ENCODE measurements around the gene ITPKA. TPM values are rescaled to one million over a fixed set of nuclear protein-coding genes. Genes with fewer than 3 reads are reported as not detected.

ITPKA gene
- polyA plus RNA-seq, 1 donor (not counting 4 experiments of a cell fraction or from before 2014, with no cell fraction given) = 0.12 TPM

- no peaks in the 10 kb centered on the region for H3K79me2 ChIP-seq (ENCODE audit: control insufficient read depth, insufficient read depth, low read length)
- peak overlapping the region; percentile 13 to 67 (median 29) for H3K4me3 ChIP-seq (ENCODE audit: control insufficient read depth in 2 of 3, extremely low read depth in 1 of 3, insufficient read depth in 2 of 3, low read depth in 1 of 3, low read length in 3 of 3)
- no peak overlapping the region for H3K27ac ChIP-seq (ENCODE audit: control insufficient read depth, insufficient read depth, low read length)
- DNase-seq (ENCODE audit: low read depth, low spot score) = no peak
- no peaks in the 10 kb centered on the region for H4K20me1 ChIP-seq (ENCODE audit: control insufficient read depth, extremely low read depth, insufficient read depth, low read length)
- no peaks in the 10 kb centered on the region for H3K9me3 ChIP-seq (ENCODE audit: control insufficient read depth, low read depth, low read length)
- H3K9ac ChIP-seq (ENCODE audit: control insufficient read depth, extremely low read depth, insufficient read depth, low read length) = no peak overlapping the region
- peaks cover 42% of the 10 kb centered on the region for H3K27me3 ChIP-seq (ENCODE audit: control insufficient read depth, extremely low read depth, insufficient read depth, low read length)
- TF ChIP-seq CTCF (optimal IDR thresholded peaks at IDR 0.05 in 1 of 3, IDR thresholded peaks at IDR 0.05 in 1 of 3, conservative IDR thresholded peaks at IDR 0.05 in 1 of 3; ENCODE audit: extremely low read depth in 1 of 3, insufficient read depth in 2 of 3, low read length in 3 of 3) (no peak), EZH2 (IDR thresholded peaks at IDR 0.05; ENCODE audit: low read length) (no peak)
- H3K9me1 ChIP-seq (ENCODE audit: control insufficient read depth, extremely low read depth, insufficient read depth, low read length) = no peaks in the 10 kb centered on the region
- H3K36me3 ChIP-seq (ENCODE audit: control insufficient read depth in 2 of 2, extremely low read depth in 1 of 2, insufficient read depth in 2 of 2, low read length in 2 of 2) = no peaks in the 10 kb centered on the region
- H2AFZ ChIP-seq (ENCODE audit: control insufficient read depth, low read length) = no peak overlapping the region
- peaks cover 26% of the 10 kb centered on the region for H3K4me1 ChIP-seq (ENCODE audit: control insufficient read depth, extremely low read depth, insufficient read depth, low read length)
- peak overlapping the region; percentile 68 for H3K4me2 ChIP-seq (ENCODE audit: control insufficient read depth, extremely low read depth, insufficient read depth, low read depth, low read length)
- dilution Hi-C loops (cut with MboI; ENCODE audit: extremely low pct_ligation_motif_present, low sequenced_read_pairs) = no loop called here
- FAIRE-seq = no peak
Observed at GRCh38 chr15:41493902-41494189, 172 bp downstream of the ITPKA start.

GRCh38 chr15:41494190-41494921 lies 682 bp downstream of the ITPKA start:
- DNase-seq (ENCODE audit: low read depth, low spot score) = no peak
- Histone ChIP-seq H2AFZ (ENCODE audit: control insufficient read depth, low read length) (no peak overlapping the region), H3K27me3 (ENCODE audit: control insufficient read depth, extremely low read depth, insufficient read depth, low read length) (peaks cover 47% of the 10 kb centered on the region), H3K79me2 (ENCODE audit: control insufficient read depth, insufficient read depth, low read length) (no peaks in the 10 kb centered on the region), H3K9ac (ENCODE audit: control insufficient read depth, extremely low read depth, insufficient read depth, low read length) (no peak overlapping the region), H3K36me3 (ENCODE audit: control insufficient read depth in 2 of 2, extremely low read depth in 1 of 2, insufficient read depth in 2 of 2, low read length in 2 of 2) (no peaks in the 10 kb centered on the region), H3K9me3 (ENCODE audit: control insufficient read depth, low read depth, low read length) (no peaks in the 10 kb centered on the region), H3K9me1 (ENCODE audit: control insufficient read depth, extremely low read depth, insufficient read depth, low read length) (no peaks in the 10 kb centered on the region), H3K4me2 (ENCODE audit: control insufficient read depth, extremely low read depth, insufficient read depth, low read depth, low read length) (peak overlapping the region; percentile 68), H3K4me1 (ENCODE audit: control insufficient read depth, extremely low read depth, insufficient read depth, low read length) (peaks cover 26% of the 10 kb centered on the region), H4K20me1 (ENCODE audit: control insufficient read depth, extremely low read depth, insufficient read depth, low read length) (no peaks in the 10 kb centered on the region), H3K4me3 (ENCODE audit: control insufficient read depth in 2 of 3, extremely low read depth in 1 of 3, insufficient read depth in 2 of 3, low read depth in 1 of 3, low read length in 3 of 3) (peak overlapping the region; percentile 13 to 67 (median 29)), H3K27ac (ENCODE audit: control insufficient read depth, insufficient read depth, low read length) (no peak overlapping the region)
- no peak for FAIRE-seq
- TF ChIP-seq CTCF (optimal IDR thresholded peaks at IDR 0.05 in 1 of 3, IDR thresholded peaks at IDR 0.05 in 1 of 3, conservative IDR thresholded peaks at IDR 0.05 in 1 of 3; ENCODE audit: extremely low read depth in 1 of 3, insufficient read depth in 2 of 3, low read length in 3 of 3) = no peak
- peak; percentile 67 for TF ChIP-seq EZH2 (IDR thresholded peaks at IDR 0.05; ENCODE audit: low read length)
- dilution Hi-C loops (cut with MboI; ENCODE audit: extremely low pct_ligation_motif_present, low sequenced_read_pairs) = no loop called here

Measured in keratinocyte (primary cell).